Adrenal gland (tissue), 19 donors: ENCODE data around the gene COL23A1. TPM values are rescaled to one million over a fixed set of nuclear protein-coding genes. Genes with fewer than 3 reads are reported as not detected.

Experiments
- DNase-seq, 7 donors: peaks; one replicate each; pipeline ENCODE4 v3.0.0-alpha.2; 2019 to 2020
- H3K27ac ChIP-seq, 5 donors: fragments of 200-600 bp; sonication (generic) in 4 of 5; 1 replicate in 3 of 5; 2 replicates in 2 of 5; pipeline versions ENCODE4 v1.5.1 to v1.8.0; 2016 to 2020; ENCODE audit warnings: mild to moderate bottlenecking in 1 of 5
- H3K27me3 ChIP-seq: fragments of 200-600 bp; 2 replicates; pipeline ENCODE4 v1.8.0; 2021
- H3K36me3 ChIP-seq, 2 donors: fragments of 200-600 bp; replicated peaks in 1 of 2; 1 replicate in 1 of 2; 2 replicates in 1 of 2; pipeline versions ENCODE4 v1.5.1 to v1.8.0; 2018 to 2022
- H3K4me1 ChIP-seq, 2 donors: fragments of 200-600 bp; replicated peaks in 1 of 2; 1 replicate in 1 of 2; 2 replicates in 1 of 2; pipeline versions ENCODE4 v1.5.1 to v1.8.0; 2018 to 2021
- H3K4me3 ChIP-seq, 4 donors: fragments of 200-600 bp; sonication (generic) in 3 of 4; one replicate each; pipeline ENCODE4 v1.5.1; 2016 to 2018
- H3K9me3 ChIP-seq, 3 donors: fragments of 200-600 bp; sonication (generic) in 1 of 3; replicated peaks in 1 of 3; 1 replicate in 2 of 3; 2 replicates in 1 of 3; pipeline versions ENCODE4 v1.5.1 to v1.8.0; 2016 to 2021
- CTCF ChIP-seq, 6 experiments: fragments of 450-650 bp in 4 of 6; fragments of 200-600 bp in 2 of 6; sonication (generic) in 1 of 6; IDR thresholded peaks; 1 replicate in 5 of 6; 2 replicates in 1 of 6; pipeline versions ENCODE4 v1.5.1 to v1.8.0; 2016 to 2021; ENCODE audit warnings: antibody characterized with exemption in 6 of 6, mild to moderate bottlenecking in 2 of 6, moderate library complexity in 1 of 6
- POLR2A ChIP-seq, 2 donors: fragments of 450-650 bp; IDR thresholded peaks; one replicate each; pipeline ENCODE4 v1.6.1; 2017; ENCODE audit warnings: antibody characterized with exemption in 2 of 2, mild to moderate bottlenecking in 2 of 2, moderate library complexity in 1 of 2
- WGBS, 4 donors: extraction: QIAGEN DNeasy Blood & Tissue Kit in 2 of 4; methylation state at CpG; one replicate each; pipeline versions ENCODE4 v1.1.5 to v1.1.7; 2013 to 2017; 5-methylcytosine and 5-hydroxymethylcytosine counted together
- intact Hi-C, 2 donors: fragments of 100-400 bp; cut with DNase I; formaldehyde crosslinking; loops; one replicate each; pipeline versions ENCODE4 v1.14.1 to v1.15.0; 2022 to 2023
- long read RNA-seq, 10 donors: library from polyadenylated mRNA in 3 of 10; unstranded in 2 of 10; stranded (forward) in 1 of 10; transcript quantifications; one replicate each; pipeline ENCODE4 v2.0.0 and lab custom pipeline, GENCODE V29; 2021 to 2026
- polyA plus RNA-seq, 3 donors: library from polyadenylated mRNA; stranded (reverse); fragments of 200-250 nt in 2 of 3; fragments of 350-450 nt in 1 of 3; fragmentation: Illumina TruSeq in 1 of 3; extraction: RNeasy Lipid Tissue Mini Kit (QIAGEN cat#74804) in 1 of 3; gene quantifications; one replicate each; pipeline ENCODE4 v1.2.3, GENCODE V29; 2013 to 2014
- total RNA-seq, 9 donors: library from RNA; depleted of rRNA in 4 of 9; stranded (reverse); fragments of >200 nt in 4 of 9; fragments of 120-200 nt in 1 of 9; fragmentation: NEBNext Ultra II Directional in 1 of 9; extraction: Animal tissue kit (Norgen Biotek cat#: 25700) in 1 of 9; gene quantifications; one replicate each; pipeline versions ENCODE4 v1.1.0 to v1.2.4, GENCODE V29; 2013 to 2023
- donor health status: healthy with polysubstance abuse.
- donor health status: Bipolar disorder and iron deficiency.
- donor health status: DM: yes; HTN: yes; CAD: no.
- donor health status: DM: no; HTN: no; CAD: no.
- donor health status: DM: no; HTN: no; CAD: no.
- donor health status: DM: yes; HTN: yes; CAD: no.

COL23A1 gene
- 1 to 10 TPM in 3 of 9 donors, under 1 TPM in 6; 0.36 to 1.4 (median 0.80) TPM for total RNA-seq
- 1 to 10 TPM in 2 of 3 donors, under 1 TPM in 1; 0.09 to 4.4 (median 2.4) TPM for polyA plus RNA-seq
- long read RNA-seq, donor 1 = 0 reads
- long read RNA-seq, donor 2 = 0 reads
- long read RNA-seq, donor 3 = 0 reads
- long read RNA-seq, donor 4 = 0 reads
- long read RNA-seq, donor 5, partial matches to known transcripts = 0 of 1 reads
- long read RNA-seq, donor 5, other reads (novel, unspliced or antisense) = 1 of 1 reads
- long read RNA-seq, donor 6, partial matches to known transcripts = 0 of 1 reads
- long read RNA-seq, donor 6, other reads (novel, unspliced or antisense) = 1 of 1 reads
- long read RNA-seq, donor 7 = 0 reads
- long read RNA-seq, donor 8 = 0 reads
- long read RNA-seq, donor 9 = 0 reads
- long read RNA-seq, donor 10 = 0 reads

- WGBS, 4 donors = 1 to 3% (median 1%) methylated on average over 12 to 78 of the region's 78 CpGs
- intact Hi-C loops = no loop called here
- no peak within 1 kb of the TSS for H3K27ac ChIP-seq
- peak in 5 of 6 experiments; percentile 32 to 57 (median 51) for TF ChIP-seq CTCF (IDR thresholded peaks at IDR 0.05)
- no peak for TF ChIP-seq POLR2A (IDR thresholded peaks at IDR 0.05)
- peaks cover 7% of the 10 kb centered on the region for H3K27me3 ChIP-seq
- peak in 6 of 7 donors; percentile 25 to 36 (median 32) for DNase-seq
- H3K4me1 ChIP-seq = peaks cover 0 to 12% of the 10 kb centered on the region in 2 donors
- H3K36me3 ChIP-seq = no peaks in the 10 kb centered on the region
- peak within 1 kb of the TSS in 2 of 4 donors; percentile 9 to 62 for H3K4me3 ChIP-seq
- H3K9me3 ChIP-seq = peaks cover 0 to 10% (median 5%) of the 10 kb centered on the region in 3 donors
These were observed at the start of gene COL23A1 for GRCh38 chr5:178590141-178590923. COL23A1 (minus strand) TSS chr5:178590393.

GRCh38 chr5:178637356-178638074 is 47.3 kb upstream of the COL23A1 start:
- H3K4me1 ChIP-seq = no peaks in the 10 kb centered on the region
- H3K36me3 ChIP-seq = no peaks in the 10 kb centered on the region
- intact Hi-C loops = no loop called here
- no peaks in the 10 kb centered on the region for H3K27me3 ChIP-seq
- WGBS, 4 donors = 66 to 69% (median 66%) methylated on average over 9 of the region's 9 CpGs
- no peak overlapping the region for H3K4me3 ChIP-seq
- DNase-seq = no peak
- H3K27ac ChIP-seq = no peak overlapping the region
- no peak for TF ChIP-seq POLR2A (IDR thresholded peaks at IDR 0.05)
- no peaks in the 10 kb centered on the region for H3K9me3 ChIP-seq

- Histone ChIP-seq H3K4me3 (no peak overlapping the region), H3K27me3 (no peaks in the 10 kb centered on the region), H3K9me3 (no peaks in the 10 kb centered on the region), H3K4me1 (no peaks in the 10 kb centered on the region), H3K36me3 (no peaks in the 10 kb centered on the region), H3K27ac (no peak overlapping the region)
- WGBS, 4 donors = 45 to 57% (median 48%) methylated on average over 4 of the region's 4 CpGs
- TF ChIP-seq CTCF (IDR thresholded peaks at IDR 0.05) (no peak), POLR2A (IDR thresholded peaks at IDR 0.05) (no peak)
- intact Hi-C loops = no loop called here
- DNase-seq = no peak
These were observed 42.1 kb upstream of the COL23A1 start for GRCh38 chr5:178632285-178632684.

GRCh38 chr5:178630951-178631350 is 40.8 kb upstream of the COL23A1 start:
- 23 to 35% (median 31%) methylated on average over 2 of the region's 2 CpGs for WGBS, 4 donors
- no peak for DNase-seq
- intact Hi-C loops = no loop called here
- Histone ChIP-seq H3K27ac (peak overlapping the region in 1 of 5 donors; percentile 4), H3K4me3 (no peak overlapping the region), H3K9me3 (no peaks in the 10 kb centered on the region), H3K27me3 (no peaks in the 10 kb centered on the region), H3K36me3 (no peaks in the 10 kb centered on the region), H3K4me1 (no peaks in the 10 kb centered on the region)
- TF ChIP-seq POLR2A (IDR thresholded peaks at IDR 0.05) (no peak), CTCF (IDR thresholded peaks at IDR 0.05) (no peak)
